ENCODE results near the gene LAMA1. TPM values are rescaled to one million over a fixed set of nuclear protein-coding genes. Genes with fewer than 3 reads are reported as not detected.

Gene LAMA1
- total RNA-seq, 1 experiment from 2014 or later = not detected

DNA sequence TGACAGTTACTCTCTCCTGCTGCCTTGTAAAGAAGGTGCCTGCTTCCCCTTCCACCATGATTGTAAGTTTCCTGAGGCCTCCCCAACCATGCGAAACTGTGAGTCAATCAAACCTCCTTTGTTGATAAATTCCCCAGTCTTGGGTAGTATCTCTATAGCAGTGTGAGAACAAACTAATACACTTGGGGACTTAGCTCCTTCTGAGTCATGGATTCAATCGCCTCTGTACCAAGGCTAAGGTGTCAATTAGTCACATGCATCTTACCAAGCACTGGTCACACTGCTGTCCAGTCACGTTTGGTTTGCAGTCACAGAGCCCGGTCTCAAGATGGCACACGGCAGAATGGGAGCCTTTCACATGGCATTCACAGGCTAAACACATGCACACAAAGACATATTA lies 100.6 kb downstream of the LAMA1 start:
- Histone ChIP-seq H3K27me3 (ENCODE audit: low read length) (no peaks in the 10 kb centered on the region), H3K9me3 (ENCODE audit: low read length) (no peaks in the 10 kb centered on the region), H3K4me1 (ENCODE audit: low read length) (no peaks in the 10 kb centered on the region), H3K4me3 (ENCODE audit: low read length) (no peak overlapping the region), H3K27ac (ENCODE audit: low read length) (no peak overlapping the region), H3K36me3 (ENCODE audit: insufficient read depth, low read length) (no peaks in the 10 kb centered on the region), H3K79me2 (ENCODE audit: low read length) (no peaks in the 10 kb centered on the region), H3K4me2 (ENCODE audit: low read depth, low read length, poor library complexity, severe bottlenecking) (no peak overlapping the region), H2AFZ (ENCODE audit: low read length) (no peak overlapping the region), H3K9me2 (replicated peaks; ENCODE audit: insufficient read depth, low read length) (no peaks in the 10 kb centered on the region), H3K9ac (ENCODE audit: low read length) (no peak overlapping the region), H4K20me1 (ENCODE audit: insufficient read depth, low read depth, low read length) (no peaks in the 10 kb centered on the region)
- DNase-seq = no peak

DNA sequence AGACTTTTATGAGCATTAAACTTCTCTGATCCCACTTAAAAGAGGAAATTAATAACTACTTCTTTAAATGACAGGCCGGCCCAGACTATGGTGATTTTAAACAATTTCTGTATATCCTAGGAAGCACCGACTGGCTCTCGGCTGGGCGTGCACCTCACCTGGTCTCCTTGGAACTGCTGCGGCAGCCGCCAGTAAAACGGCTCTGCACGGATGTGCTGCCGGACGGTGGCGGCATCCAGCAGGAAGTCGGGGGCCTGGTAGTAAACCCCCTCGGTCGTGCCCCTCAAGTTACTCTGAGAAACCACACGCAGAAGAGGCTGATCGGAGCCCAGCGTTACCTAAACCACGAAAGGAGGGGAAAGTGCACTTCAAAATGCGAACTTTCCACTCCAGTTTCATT lies 106.5 kb downstream of the LAMA1 start:
- Histone ChIP-seq H3K27ac (ENCODE audit: low read length) (no peak overlapping the region), H3K9me2 (replicated peaks; ENCODE audit: insufficient read depth, low read length) (no peaks in the 10 kb centered on the region), H4K20me1 (ENCODE audit: insufficient read depth, low read depth, low read length) (no peaks in the 10 kb centered on the region), H3K9ac (ENCODE audit: low read length) (no peak overlapping the region), H3K4me2 (ENCODE audit: low read depth, low read length, poor library complexity, severe bottlenecking) (no peak overlapping the region), H2AFZ (ENCODE audit: low read length) (no peak overlapping the region), H3K4me3 (ENCODE audit: low read length) (no peak overlapping the region), H3K27me3 (ENCODE audit: low read length) (no peaks in the 10 kb centered on the region), H3K36me3 (ENCODE audit: insufficient read depth, low read length) (no peaks in the 10 kb centered on the region), H3K9me3 (ENCODE audit: low read length) (no peaks in the 10 kb centered on the region), H3K79me2 (ENCODE audit: low read length) (no peaks in the 10 kb centered on the region), H3K4me1 (ENCODE audit: low read length) (no peaks in the 10 kb centered on the region)
- no peak for DNase-seq

DNA sequence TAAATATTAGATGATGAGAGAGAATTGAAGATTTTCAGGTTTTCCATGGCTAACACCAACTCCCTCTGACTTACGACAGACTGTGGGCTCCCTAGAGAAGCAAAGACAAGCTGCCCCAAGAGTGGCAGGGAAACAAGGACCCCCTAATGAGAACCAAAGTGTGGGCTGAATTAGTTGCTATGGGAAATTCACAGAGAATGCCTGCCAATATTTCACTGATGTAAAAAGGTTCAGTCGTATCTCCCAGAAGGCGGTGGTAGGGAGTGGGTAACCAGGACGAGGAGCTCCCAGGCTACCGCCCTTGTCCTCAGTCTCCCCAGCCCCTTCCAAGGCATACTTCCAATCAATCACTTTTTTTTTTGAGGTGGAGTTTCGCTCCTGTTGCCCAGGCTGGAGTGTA lies 113.6 kb downstream of the LAMA1 start:
- Histone ChIP-seq H3K4me2 (ENCODE audit: low read depth, low read length, poor library complexity, severe bottlenecking) (no peak overlapping the region), H3K79me2 (ENCODE audit: low read length) (no peaks in the 10 kb centered on the region), H3K9ac (ENCODE audit: low read length) (no peak overlapping the region), H4K20me1 (ENCODE audit: insufficient read depth, low read depth, low read length) (no peaks in the 10 kb centered on the region), H3K4me1 (ENCODE audit: low read length) (no peaks in the 10 kb centered on the region), H3K27me3 (ENCODE audit: low read length) (no peaks in the 10 kb centered on the region), H3K9me2 (replicated peaks; ENCODE audit: insufficient read depth, low read length) (no peaks in the 10 kb centered on the region), H3K4me3 (ENCODE audit: low read length) (no peak overlapping the region), H3K9me3 (ENCODE audit: low read length) (no peaks in the 10 kb centered on the region), H3K36me3 (ENCODE audit: insufficient read depth, low read length) (no peaks in the 10 kb centered on the region), H2AFZ (ENCODE audit: low read length) (no peak overlapping the region), H3K27ac (ENCODE audit: low read length) (no peak overlapping the region)
- DNase-seq = no peak

DNA sequence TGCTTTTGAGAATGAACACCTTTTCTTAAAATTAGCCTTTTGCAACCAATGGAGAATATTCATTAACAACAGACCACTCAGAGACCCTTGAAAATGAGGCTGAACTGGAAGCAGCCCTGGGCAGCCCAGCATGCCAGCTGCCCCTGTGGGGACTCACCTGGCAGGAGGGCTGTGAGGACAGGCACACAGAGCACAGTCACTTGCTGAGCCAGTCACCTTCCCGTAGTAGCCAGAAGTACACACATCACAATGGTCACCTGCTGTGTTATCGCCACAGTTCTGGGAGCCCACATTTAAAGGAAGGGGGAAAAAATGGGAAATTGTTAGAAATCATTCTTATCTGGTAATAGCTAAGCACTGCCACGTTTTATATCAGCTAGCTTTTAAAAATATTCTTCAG lies 115.5 kb downstream of the LAMA1 start:
- no peaks in the 10 kb centered on the region for H3K27me3 ChIP-seq (ENCODE audit: low read length)
- no peak for DNase-seq
- no peak overlapping the region for H2AFZ ChIP-seq (ENCODE audit: low read length)
- H3K4me2 ChIP-seq (ENCODE audit: low read depth, low read length, poor library complexity, severe bottlenecking) = no peak overlapping the region
- no peaks in the 10 kb centered on the region for H3K79me2 ChIP-seq (ENCODE audit: low read length)
- no peaks in the 10 kb centered on the region for H3K4me1 ChIP-seq (ENCODE audit: low read length)
- H3K9me2 ChIP-seq (replicated peaks; ENCODE audit: insufficient read depth, low read length) = no peaks in the 10 kb centered on the region
- no peak overlapping the region for H3K9ac ChIP-seq (ENCODE audit: low read length)
- no peak overlapping the region for H3K27ac ChIP-seq (ENCODE audit: low read length)
- H4K20me1 ChIP-seq (ENCODE audit: insufficient read depth, low read depth, low read length) = no peaks in the 10 kb centered on the region
- H3K36me3 ChIP-seq (ENCODE audit: insufficient read depth, low read length) = no peaks in the 10 kb centered on the region
- no peaks in the 10 kb centered on the region for H3K9me3 ChIP-seq (ENCODE audit: low read length)
- no peak overlapping the region for H3K4me3 ChIP-seq (ENCODE audit: low read length)

DNA sequence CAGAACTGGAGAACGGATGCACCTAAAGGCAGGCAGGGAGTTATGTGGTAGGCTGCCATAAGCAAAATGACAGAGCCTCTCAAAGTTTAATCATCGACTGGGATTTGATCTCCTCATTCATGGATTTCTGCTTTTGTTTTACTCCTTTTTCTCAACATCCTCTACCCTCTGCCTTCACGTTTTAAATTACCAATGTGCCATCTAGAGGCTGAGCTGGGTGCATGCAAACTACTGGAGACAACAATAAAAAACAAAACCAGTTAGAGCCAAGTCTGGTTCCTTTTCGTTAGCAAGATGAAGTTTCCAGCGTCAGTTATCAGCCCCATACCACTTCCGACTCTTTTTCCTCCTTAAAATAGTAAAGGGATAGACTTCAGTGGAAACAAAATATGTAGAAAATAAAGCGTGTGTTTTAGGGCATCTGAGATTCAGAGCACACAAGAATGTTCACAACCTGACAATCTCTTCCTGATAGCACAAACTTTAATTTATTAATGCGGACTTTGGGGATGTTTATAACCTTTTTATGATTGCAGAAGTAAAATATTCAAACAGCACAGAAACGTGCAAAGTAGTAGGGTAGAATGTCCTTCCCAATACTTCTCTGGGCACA lies 117.0 kb downstream of the LAMA1 start:
- peak; percentile 44 for DNase-seq
- no peak overlapping the region for H3K9ac ChIP-seq (ENCODE audit: low read length)
- no peak overlapping the region for H2AFZ ChIP-seq (ENCODE audit: low read length)

DNA sequence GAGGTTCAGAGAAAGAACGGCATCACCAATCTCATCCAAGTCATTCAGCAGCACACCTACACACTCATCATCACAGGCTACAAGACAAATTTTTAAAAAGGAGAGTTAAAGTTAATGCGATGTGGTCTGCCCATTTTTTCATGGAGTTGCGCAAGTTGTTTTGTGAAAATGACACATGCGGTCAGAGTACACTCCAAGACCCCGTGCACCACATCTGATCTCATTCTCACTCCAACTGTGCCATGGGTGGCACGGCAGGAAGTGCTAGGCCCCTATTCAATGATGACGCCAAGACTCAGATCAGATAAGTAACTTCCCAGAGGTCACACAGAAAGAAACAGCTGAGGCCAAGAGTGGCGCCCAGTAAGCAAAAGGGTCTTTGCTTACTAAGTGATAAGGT lies 119.8 kb downstream of the LAMA1 start:
- no peak overlapping the region for H3K9ac ChIP-seq (ENCODE audit: low read length)
- no peaks in the 10 kb centered on the region for H3K36me3 ChIP-seq (ENCODE audit: insufficient read depth, low read length)
- H2AFZ ChIP-seq (ENCODE audit: low read length) = no peak overlapping the region
- no peak overlapping the region for H3K4me2 ChIP-seq (ENCODE audit: low read depth, low read length, poor library complexity, severe bottlenecking)
- no peaks in the 10 kb centered on the region for H3K27me3 ChIP-seq (ENCODE audit: low read length)
- H3K27ac ChIP-seq (ENCODE audit: low read length) = no peak overlapping the region
- no peaks in the 10 kb centered on the region for H3K9me3 ChIP-seq (ENCODE audit: low read length)
- no peak overlapping the region for H3K4me3 ChIP-seq (ENCODE audit: low read length)
- H3K9me2 ChIP-seq (replicated peaks; ENCODE audit: insufficient read depth, low read length) = no peaks in the 10 kb centered on the region
- no peaks in the 10 kb centered on the region for H3K79me2 ChIP-seq (ENCODE audit: low read length)
- DNase-seq = no peak
- H4K20me1 ChIP-seq (ENCODE audit: insufficient read depth, low read depth, low read length) = no peaks in the 10 kb centered on the region
- H3K4me1 ChIP-seq (ENCODE audit: low read length) = no peaks in the 10 kb centered on the region

More for the DNA sequence above, 117.0 kb downstream of the LAMA1 start:
- H3K9me2 ChIP-seq (replicated peaks; ENCODE audit: insufficient read depth, low read length) = no peaks in the 10 kb centered on the region
- H4K20me1 ChIP-seq (ENCODE audit: insufficient read depth, low read depth, low read length) = no peaks in the 10 kb centered on the region
- H3K4me3 ChIP-seq (ENCODE audit: low read length) = no peak overlapping the region
- H3K36me3 ChIP-seq (ENCODE audit: insufficient read depth, low read length) = no peaks in the 10 kb centered on the region
- no peak overlapping the region for H3K4me2 ChIP-seq (ENCODE audit: low read depth, low read length, poor library complexity, severe bottlenecking)
- H3K27me3 ChIP-seq (ENCODE audit: low read length) = no peaks in the 10 kb centered on the region
- H3K79me2 ChIP-seq (ENCODE audit: low read length) = no peaks in the 10 kb centered on the region
- H3K9me3 ChIP-seq (ENCODE audit: low read length) = no peaks in the 10 kb centered on the region
- no peaks in the 10 kb centered on the region for H3K4me1 ChIP-seq (ENCODE audit: low read length)
- H3K27ac ChIP-seq (ENCODE audit: low read length) = no peak overlapping the region

DNA sequence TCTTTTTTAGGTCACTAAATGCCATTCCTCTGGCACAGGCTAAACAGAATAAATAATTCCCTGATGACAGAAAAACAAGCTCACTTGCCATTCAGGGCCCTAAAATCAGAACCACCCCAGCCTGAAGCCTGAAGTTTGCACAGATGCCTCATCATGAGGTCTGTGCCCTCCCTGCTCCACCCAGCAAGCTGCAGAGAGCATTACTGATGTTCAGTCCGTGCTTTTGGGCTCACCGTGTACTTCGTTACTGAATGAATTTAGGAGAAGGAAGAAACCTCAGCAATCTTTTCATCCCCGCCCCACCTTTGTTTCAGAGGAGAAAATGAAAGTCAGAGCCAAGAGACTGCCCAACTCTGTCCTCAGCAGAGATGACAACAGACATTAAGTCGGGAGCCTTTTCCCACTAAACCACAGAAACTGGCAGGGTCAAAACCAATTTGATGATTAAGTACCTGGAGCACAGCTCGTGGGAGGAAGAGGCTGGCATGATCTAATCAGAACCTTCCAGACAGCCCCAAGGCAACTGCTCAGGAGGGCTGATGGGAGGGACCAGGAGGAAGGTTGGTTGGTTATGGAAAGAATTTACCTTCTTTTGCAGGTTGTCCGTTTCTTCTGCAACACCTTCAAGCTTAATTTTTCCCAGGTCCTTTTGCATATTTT lies 122.7 kb downstream of the LAMA1 start:
- Histone ChIP-seq H2AFZ (ENCODE audit: low read length) (no peak overlapping the region), H3K27ac (ENCODE audit: low read length) (no peak overlapping the region), H3K9me3 (ENCODE audit: low read length) (no peaks in the 10 kb centered on the region), H3K4me1 (ENCODE audit: low read length) (no peaks in the 10 kb centered on the region), H3K9me2 (replicated peaks; ENCODE audit: insufficient read depth, low read length) (no peaks in the 10 kb centered on the region), H3K79me2 (ENCODE audit: low read length) (no peaks in the 10 kb centered on the region), H3K27me3 (ENCODE audit: low read length) (no peaks in the 10 kb centered on the region), H4K20me1 (ENCODE audit: insufficient read depth, low read depth, low read length) (no peaks in the 10 kb centered on the region), H3K4me3 (ENCODE audit: low read length) (no peak overlapping the region), H3K36me3 (ENCODE audit: insufficient read depth, low read length) (no peaks in the 10 kb centered on the region), H3K9ac (ENCODE audit: low read length) (no peak overlapping the region), H3K4me2 (ENCODE audit: low read depth, low read length, poor library complexity, severe bottlenecking) (no peak overlapping the region)
- no peak for DNase-seq

DNA sequence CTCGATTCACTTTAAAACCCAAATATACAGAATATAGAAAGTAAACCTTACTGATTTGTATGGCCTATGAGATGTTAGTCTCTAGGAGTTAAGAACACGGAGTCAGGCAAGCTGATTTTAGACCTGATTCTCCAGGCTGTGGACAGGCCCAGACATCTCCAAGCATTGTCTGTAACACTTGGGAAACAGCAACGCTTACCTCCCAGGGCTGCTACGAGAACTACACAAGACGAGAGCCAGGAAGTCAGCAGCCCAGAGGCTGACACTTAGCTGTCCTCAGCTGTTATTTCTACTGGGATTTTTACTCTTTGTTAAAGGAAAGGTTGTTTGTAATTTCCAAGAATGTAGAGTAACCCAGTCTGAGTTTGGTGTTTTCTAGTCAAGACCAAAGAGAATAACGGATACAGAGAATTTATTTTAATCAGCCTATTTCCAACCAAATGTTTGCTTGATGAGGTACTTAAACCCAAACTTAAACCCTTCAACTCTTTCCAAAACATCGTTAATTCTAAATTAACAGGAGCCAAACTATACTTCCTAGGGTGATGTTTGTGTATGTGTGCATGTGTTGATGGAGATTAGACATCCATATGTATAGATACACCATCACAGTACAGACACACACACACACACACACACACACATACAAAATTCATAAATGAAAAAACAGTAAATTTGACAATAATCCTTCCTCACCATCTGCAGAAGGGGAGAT lies 123.4 kb downstream of the LAMA1 start:
- Histone ChIP-seq H3K4me1 (ENCODE audit: low read length) (no peaks in the 10 kb centered on the region), H3K9ac (ENCODE audit: low read length) (no peak overlapping the region), H3K79me2 (ENCODE audit: low read length) (no peaks in the 10 kb centered on the region), H3K4me3 (ENCODE audit: low read length) (no peak overlapping the region), H3K4me2 (ENCODE audit: low read depth, low read length, poor library complexity, severe bottlenecking) (no peak overlapping the region), H3K27me3 (ENCODE audit: low read length) (no peaks in the 10 kb centered on the region), H3K9me3 (ENCODE audit: low read length) (no peaks in the 10 kb centered on the region), H4K20me1 (ENCODE audit: insufficient read depth, low read depth, low read length) (no peaks in the 10 kb centered on the region), H3K9me2 (replicated peaks; ENCODE audit: insufficient read depth, low read length) (no peaks in the 10 kb centered on the region), H3K36me3 (ENCODE audit: insufficient read depth, low read length) (no peaks in the 10 kb centered on the region), H2AFZ (ENCODE audit: low read length) (no peak overlapping the region), H3K27ac (ENCODE audit: low read length) (no peak overlapping the region)
- DNase-seq = no peak

All from Karpas-422 (cell line).